ENCODE data around the gene SFMBT2. TPM values are rescaled to one million over a fixed set of nuclear protein-coding genes. Genes with fewer than 3 reads are reported as not detected.

The SFMBT2 gene
- total and polyA plus RNA-seq, 2 of the 4 experiments (the other 2 are of a cell fraction): 0.70 to 1.3 TPM

DNA sequence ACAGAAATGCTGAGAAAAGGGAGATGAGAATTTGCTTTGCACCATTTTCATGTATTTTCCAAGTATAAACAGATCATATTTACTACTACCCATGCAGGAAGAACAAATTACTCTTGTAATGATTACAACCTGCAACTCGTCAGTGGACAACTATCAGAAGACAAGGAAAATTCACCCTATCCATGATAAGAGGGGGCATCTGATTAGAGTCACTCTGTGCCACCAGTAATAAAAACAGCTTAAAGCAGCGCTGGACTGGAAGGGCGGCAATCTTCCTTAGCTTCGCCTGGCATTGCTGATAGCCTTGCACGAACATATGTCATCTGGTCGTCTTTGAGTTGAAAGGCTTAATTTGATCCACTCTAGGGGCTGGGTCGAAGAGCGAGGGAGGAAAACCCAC is 162.7 kb downstream of the SFMBT2 start:
- in situ Hi-C loops (cut with MboI; ENCODE audit: low sequenced_read_pairs) (no loop called here), intact Hi-C loops (cut with micrococcal nuclease) (no loop called here), dilution Hi-C loops (cut with HindIII; ENCODE audit: low sequenced_read_pairs, unreplicated experiment) (no loop called here)
- ChIA-PET POLR2A (ENCODE audit: unreplicated experiment) (no interaction called here), CTCF (no interaction called here)
- Histone ChIP-seq H2BK15ac (ENCODE audit: low read depth, low read length) (no peak overlapping the region), H3K27me3 (ENCODE audit: control insufficient read depth, insufficient read depth, low read length) (no peaks in the 10 kb centered on the region), H2AK9ac (replicated peaks; ENCODE audit: low read depth, low read length, poor library complexity) (no peak overlapping the region), H3K9me3 (ENCODE audit: control insufficient read depth, insufficient read depth, low read length) (0 out of 2 replicates have a peak, but pooled peaks cover 3% of the 10 kb centered on the region), H3K56ac (ENCODE audit: extremely low read depth, insufficient read depth, low read length) (no peak overlapping the region), H3K14ac (replicated peaks; ENCODE audit: low read depth, low read length) (no peak overlapping the region), H3K4me1 (ENCODE audit: control insufficient read depth, insufficient read depth, low read length) (no peaks in the 10 kb centered on the region), H2BK20ac (ENCODE audit: low read depth, low read length) (no peak overlapping the region), H4K8ac (ENCODE audit: low read depth in 2 of 2, low read length in 2 of 2) (no peak overlapping the region), H3K23ac (ENCODE audit: low read depth, low read length) (no peak overlapping the region), H2AFZ (replicated peaks; ENCODE audit: low read length, poor library complexity) (no peak overlapping the region), H2AK5ac (ENCODE audit: low read depth, low read length) (no peak overlapping the region), H3K79me1 (ENCODE audit: low read depth in 1 of 2, low read length in 2 of 2) (no peaks in the 10 kb centered on the region), H3K4ac (ENCODE audit: low read depth, low read length) (no peak overlapping the region), H2BK120ac (ENCODE audit: low read depth, low read length) (no peak overlapping the region), H3K27ac (ENCODE audit: insufficient read depth, low read length) (no peak overlapping the region), H3K4me2 (ENCODE audit: low read depth, low read length) (no peak overlapping the region), H2BK5ac (ENCODE audit: low read depth, low read length, poor library complexity, severe bottlenecking) (no peak overlapping the region), H3K4me3 (ENCODE audit: insufficient read depth, low read depth, low read length) (no peak overlapping the region), H3K9me1 (ENCODE audit: insufficient read depth, low read length) (no peaks in the 10 kb centered on the region), H4K91ac (ENCODE audit: insufficient read depth, low read depth, low read length) (no peak overlapping the region), H4K20me1 (ENCODE audit: insufficient read depth, low read length) (no peaks in the 10 kb centered on the region), H4K5ac (ENCODE audit: low read depth, low read length) (no peak overlapping the region), H3K18ac (ENCODE audit: low read depth, low read length) (no peak overlapping the region), H3K9ac (ENCODE audit: low read depth, low read length) (no peak overlapping the region), H3K36me3 (ENCODE audit: control insufficient read depth, insufficient read depth, low read length) (0 out of 2 replicates have a peak, but pooled peaks cover 2% of the 10 kb centered on the region)
- no peak for DNase-seq
- TF ChIP-seq MAFK (IDR thresholded peaks at IDR 0.05; ENCODE audit: low read depth, low read length) (no peak), FOS (IDR thresholded peaks at IDR 0.05; ENCODE audit: low read depth, low read length) (no peak)
- no peak for ATAC-seq (ENCODE audit: low read depth)
- no TSS peak for BruUV-seq (replicated peaks)
- no CpG with 5 or more reads among the region's 8 CpGs for whole genome bisulfite sequencing, 2 experiments (ENCODE audit: extremely low coverage in 2 of 2, insufficient read length in 1 of 2)

Data from IMR-90 (cell line).